HAP-1 (cell line): ENCODE data around the gene SHISAL1.

Experiments used
- DNase-seq, 2 experiments: peaks; one replicate each; pipeline ENCODE4 v3.0.0-alpha.2; 2016 to 2020; ENCODE audit warnings: low spot score in 2 of 2
- H3K27me3 ChIP-seq: fragments of 250-450 bp; sonication (Bioruptor Pico); 2 replicates; pipeline ENCODE4 v1.5.1; 2020; ENCODE audit warnings: low read depth, mild to moderate bottlenecking, moderate library complexity
- H3K36me3 ChIP-seq: fragments of 250-450 bp; sonication (Bioruptor Pico); replicated peaks from 2 replicates; pipeline ENCODE4 v1.5.1; 2020; ENCODE audit warnings: mild to moderate bottlenecking
- H3K4me1 ChIP-seq: fragments of 250-450 bp; sonication (Bioruptor Pico); 2 replicates; pipeline ENCODE4 v1.5.1; 2020; ENCODE audit warnings: mild to moderate bottlenecking
- H3K4me3 ChIP-seq: fragments of 250-450 bp; sonication (Bioruptor Pico); 2 replicates; pipeline ENCODE4 v1.5.1; 2020; ENCODE audit warnings: mild to moderate bottlenecking, moderate library complexity
- H3K9me3 ChIP-seq: fragments of 250-450 bp; sonication (Bioruptor Pico); 2 replicates; pipeline ENCODE4 v1.5.1; 2020; ENCODE audit warnings: mild to moderate bottlenecking, moderate library complexity
- in situ Hi-C: fragments of 300-500 bp; cut with MboI; formaldehyde crosslinking; loops from 3 replicates; pipeline ENCODE4 v1.14.3; 2020; ENCODE audit warnings: low sequenced_read_pairs, inconsistent platforms, mixed read lengths

The SHISAL1 gene

DNA sequence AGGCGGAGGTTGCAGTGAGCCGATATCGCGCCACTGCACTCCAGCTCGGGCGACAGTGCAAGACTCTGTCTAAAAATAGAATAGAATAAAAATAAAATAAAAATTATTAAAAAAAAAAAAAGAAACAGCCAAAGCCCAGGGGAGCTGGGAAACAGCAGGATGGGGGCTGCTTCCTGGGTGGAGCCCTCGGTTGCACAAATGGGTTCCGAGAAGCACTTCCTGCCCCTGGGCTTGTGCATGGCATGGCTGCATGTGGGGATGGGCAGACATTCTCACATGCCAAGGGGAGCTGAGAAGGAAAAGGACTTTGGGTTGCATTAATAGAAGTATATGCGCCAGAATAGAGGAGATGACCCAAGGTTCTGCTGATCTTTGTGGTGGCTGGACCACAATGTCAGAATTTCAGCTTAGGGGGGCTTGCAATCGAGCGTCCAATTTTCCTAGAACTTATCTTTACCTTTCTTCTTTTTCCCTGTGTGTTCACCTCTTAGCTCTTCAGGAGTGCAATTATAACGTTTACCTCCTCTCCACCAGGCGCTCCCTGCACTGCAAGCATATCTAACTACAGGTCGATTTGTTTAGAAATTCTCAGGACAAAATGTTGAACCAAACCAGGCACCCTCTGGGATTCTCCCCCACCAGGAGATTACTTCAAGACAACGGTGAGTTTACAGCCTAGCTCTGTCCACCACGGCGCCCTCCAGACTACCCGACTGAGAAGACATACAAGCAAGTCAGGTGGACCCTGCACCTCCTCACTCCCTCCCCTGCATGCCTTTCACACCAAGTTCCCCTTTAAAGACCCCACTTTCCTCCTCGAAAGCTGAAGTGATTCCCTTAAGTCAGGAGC is 53.2 kb downstream of the SHISAL1 start:
- Histone ChIP-seq H3K36me3 (no peaks in the 10 kb centered on the region), H3K9me3 (no peaks in the 10 kb centered on the region), H3K4me1 (no peaks in the 10 kb centered on the region), H3K4me3 (no peak overlapping the region), H3K27me3 (0 out of 2 replicates have a peak, but pooled peaks cover 2% of the 10 kb centered on the region)
- in situ Hi-C loops, result no loop called here
- DNase-seq, result peak in 1 of 2 experiments; percentile 4

DNA sequence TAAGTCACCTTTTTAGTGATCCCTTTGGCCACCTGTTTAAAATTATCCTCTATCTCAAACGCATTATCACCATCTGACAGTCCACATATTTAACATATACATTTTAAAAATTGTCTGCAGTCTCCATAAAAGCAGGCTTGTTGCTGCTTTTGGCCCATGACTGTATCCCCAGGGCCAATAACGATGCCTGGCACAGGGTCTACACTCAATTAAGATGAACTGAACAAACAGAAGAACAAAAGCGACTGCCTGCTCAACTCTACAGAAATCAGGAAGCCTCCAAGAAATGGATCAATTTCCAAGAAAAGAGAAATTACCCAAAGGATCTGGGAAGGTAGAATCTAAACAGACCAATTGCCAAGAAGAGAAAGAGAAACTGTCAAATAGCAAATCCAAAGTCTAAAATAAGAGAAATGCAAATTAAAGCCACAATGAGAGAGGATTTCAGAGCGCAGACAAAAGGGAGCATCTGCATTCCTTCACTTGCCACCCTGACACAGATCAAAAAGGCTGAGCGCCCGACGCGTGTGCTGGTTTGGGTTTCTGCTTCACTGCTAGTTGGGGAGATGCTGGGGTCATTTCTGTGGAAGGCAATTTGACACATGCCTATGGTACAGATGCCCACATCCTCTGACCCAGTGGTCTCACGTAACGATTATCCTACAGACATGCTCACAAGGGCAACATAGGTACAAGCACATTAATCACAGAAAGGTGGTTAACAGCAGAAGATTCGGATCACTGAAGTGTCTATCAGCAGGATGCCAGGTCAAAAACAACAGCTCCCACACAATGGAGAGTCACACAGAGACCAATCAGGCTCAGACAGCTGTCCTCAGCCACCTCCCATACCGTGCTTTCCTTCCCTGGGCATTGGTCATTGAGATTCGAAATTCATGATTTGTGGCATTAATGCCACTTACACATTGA is 55.9 kb downstream of the SHISAL1 start:
- DNase-seq, result peak in 1 of 2 experiments; percentile 3
- H3K27me3 ChIP-seq, result 0 out of 2 replicates have a peak, but pooled peaks cover 3% of the 10 kb centered on the region

DNA sequence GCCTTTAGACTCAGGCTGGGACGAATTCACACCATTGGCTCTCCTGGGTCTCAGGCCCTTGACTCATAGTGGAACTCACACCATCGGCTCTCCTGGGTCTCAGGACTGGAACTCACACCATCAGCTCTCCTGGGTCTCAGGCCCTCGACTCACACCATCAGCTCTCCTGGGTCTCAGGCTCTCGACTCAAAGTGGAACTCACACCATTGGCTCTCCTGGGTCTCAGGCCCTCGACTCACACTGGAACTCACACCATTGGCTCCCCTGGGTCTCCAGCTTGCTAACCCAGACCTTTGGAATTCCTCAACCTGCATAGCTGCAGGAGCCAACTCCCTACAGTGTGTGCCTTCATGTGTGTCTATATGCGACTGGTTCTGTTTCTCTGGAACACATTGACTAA is 56.7 kb downstream of the SHISAL1 start:
- DNase-seq, result no peak
- H3K4me3 ChIP-seq, result no peak overlapping the region
- H3K9me3 ChIP-seq, result no peaks in the 10 kb centered on the region
- in situ Hi-C loops, result no loop called here
- H3K36me3 ChIP-seq, result no peaks in the 10 kb centered on the region
- no peaks in the 10 kb centered on the region for H3K4me1 ChIP-seq
- H3K27me3 ChIP-seq, result 0 out of 2 replicates have a peak, but pooled peaks cover 4% of the 10 kb centered on the region

More for the DNA sequence above, 55.9 kb downstream of the SHISAL1 start:
- in situ Hi-C loops, result no loop called here
- H3K4me3 ChIP-seq, result no peak overlapping the region
- H3K4me1 ChIP-seq, result no peaks in the 10 kb centered on the region
- no peaks in the 10 kb centered on the region for H3K9me3 ChIP-seq
- H3K36me3 ChIP-seq, result no peaks in the 10 kb centered on the region

DNA sequence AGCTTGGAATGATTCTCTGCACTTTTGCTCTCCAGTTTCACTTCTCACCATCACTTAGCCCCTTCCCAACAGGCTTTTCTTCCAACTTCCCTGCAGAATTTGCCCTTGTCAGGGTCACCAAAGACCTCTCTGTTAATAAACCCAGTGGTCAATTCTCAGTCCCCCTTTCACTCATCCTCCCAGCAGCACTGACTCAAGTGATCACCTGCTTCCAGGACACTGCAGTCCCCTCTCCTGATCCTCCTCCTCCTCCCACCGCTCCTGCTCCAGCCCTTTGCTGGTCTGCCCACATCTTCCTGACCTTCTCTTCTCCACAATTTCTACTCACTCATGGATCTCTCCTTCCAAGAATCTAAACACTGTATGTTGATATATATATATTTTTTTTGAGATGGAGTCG is 57.9 kb downstream of the SHISAL1 start:
- Histone ChIP-seq H3K4me3 (no peak overlapping the region), H3K4me1 (no peaks in the 10 kb centered on the region), H3K9me3 (peaks cover 6% of the 10 kb centered on the region; the same call in 1 of the 2 replicates), H3K36me3 (no peaks in the 10 kb centered on the region), H3K27me3 (0 out of 2 replicates have a peak, but pooled peaks cover 4% of the 10 kb centered on the region)
- in situ Hi-C loops, result no loop called here
- DNase-seq, result no peak

DNA sequence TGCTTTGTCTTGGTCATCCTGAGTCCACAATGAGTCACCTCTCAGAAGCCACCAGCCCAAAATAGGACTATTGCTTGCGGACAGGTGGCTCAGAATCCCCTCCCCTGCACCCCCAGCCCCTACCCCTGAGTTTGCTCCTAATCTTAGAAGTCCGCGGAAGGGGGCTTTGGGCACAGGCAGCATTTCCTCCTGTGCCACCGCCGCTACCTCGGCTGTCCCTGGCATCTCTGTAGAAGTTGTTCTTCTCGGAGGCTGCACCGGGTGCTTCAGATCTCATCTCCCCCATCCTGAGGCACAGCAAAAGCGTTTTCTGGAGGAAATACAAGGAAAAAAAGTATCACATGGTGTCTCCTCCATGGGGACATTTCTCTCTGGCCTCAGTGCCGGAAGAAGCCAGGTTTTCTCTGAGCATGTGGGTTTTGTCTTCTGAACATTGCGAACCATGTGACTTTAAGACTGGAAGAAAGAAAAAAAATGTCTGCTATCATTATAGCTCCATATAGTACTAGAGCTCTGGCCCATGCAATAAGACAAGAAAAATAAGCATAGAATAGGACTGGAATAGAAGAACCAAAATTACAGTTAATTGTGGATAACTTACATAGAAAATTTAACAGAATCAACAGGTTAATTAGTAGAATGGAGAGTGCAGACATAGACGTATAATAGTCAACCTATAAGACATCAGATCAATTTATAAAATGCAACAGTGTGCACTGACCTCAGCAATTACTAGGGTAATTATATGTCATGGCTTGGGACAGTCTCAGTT is 63.2 kb downstream of the SHISAL1 start:
- H3K4me3 ChIP-seq, result no peak overlapping the region
- DNase-seq, result no peak
- no peaks in the 10 kb centered on the region for H3K36me3 ChIP-seq
- no peaks in the 10 kb centered on the region for H3K4me1 ChIP-seq
- in situ Hi-C loops, result no loop called here
- H3K27me3 ChIP-seq, result 0 out of 2 replicates have a peak, but pooled peaks cover 2% of the 10 kb centered on the region
- peaks cover 6% of the 10 kb centered on the region for H3K9me3 ChIP-seq

DNA sequence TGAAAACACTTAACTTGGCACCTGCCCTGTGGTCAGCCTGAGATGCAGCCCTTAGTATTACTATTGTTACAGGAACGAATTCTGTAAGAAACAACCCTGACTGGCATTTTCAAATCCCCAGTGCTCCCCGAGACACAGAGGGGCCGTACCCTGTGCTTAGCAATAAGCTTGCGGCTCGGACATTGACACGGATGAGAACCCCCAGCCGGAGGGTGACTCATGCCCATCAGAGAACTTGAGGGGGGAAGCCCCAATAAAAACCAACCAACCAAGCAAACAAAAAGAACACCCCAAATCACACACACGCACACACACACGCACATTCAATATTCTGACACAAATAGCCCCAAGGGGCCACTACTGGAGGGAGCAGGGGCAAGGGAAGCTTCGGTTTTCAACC is 63.8 kb downstream of the SHISAL1 start:
- Histone ChIP-seq H3K4me3 (no peak overlapping the region), H3K36me3 (no peaks in the 10 kb centered on the region), H3K27me3 (0 out of 2 replicates have a peak, but pooled peaks cover 2% of the 10 kb centered on the region), H3K4me1 (no peaks in the 10 kb centered on the region), H3K9me3 (peaks cover 6% of the 10 kb centered on the region)
- in situ Hi-C loops, result no loop called here
- no peak for DNase-seq

DNA sequence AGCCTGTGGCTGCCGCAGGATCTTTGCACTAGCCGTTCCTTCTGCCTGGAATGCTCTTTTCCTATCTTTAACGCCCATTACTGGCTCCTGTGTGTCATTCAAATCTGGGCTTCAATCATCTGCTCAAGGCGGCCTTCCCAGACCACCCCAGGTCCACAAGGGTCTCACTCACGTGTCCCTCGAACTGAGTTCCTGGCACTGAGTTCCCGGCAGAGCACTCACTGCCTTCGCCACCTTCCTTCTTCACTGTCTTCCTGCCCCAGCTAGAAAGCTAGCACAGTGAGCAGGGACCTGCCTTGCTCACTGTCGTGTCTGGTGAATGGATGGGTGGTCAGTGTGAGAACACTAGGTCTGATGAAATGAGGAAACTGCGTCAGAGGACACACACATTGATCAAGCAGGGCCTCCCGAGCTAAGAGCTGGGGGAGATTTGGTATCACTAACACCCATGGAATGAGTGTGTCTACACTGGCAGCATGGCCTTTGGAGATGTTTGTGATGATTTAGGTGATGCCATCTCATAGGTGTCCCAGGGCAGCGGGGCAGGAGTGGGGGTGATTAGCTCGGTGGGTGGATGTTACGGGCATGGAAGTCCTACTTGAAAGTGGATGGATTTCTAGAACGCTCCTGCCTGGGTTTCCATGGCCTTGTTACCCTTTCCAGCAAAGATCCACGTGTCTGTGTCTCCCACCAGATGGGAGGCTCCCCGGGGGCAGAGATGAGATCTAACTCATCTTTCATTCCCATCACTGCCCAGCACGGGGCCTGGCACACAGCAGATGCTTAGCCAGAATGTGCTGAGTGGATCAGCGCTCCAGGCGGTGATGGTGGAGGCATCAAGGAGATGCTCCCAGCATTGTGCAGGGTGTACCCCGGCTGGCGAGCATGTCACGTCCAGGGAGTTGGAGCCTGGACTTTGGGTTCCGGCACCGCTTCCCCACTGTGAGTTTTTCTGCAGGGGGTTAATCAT is 64.5 kb downstream of the SHISAL1 start:
- Histone ChIP-seq H3K9me3 (peaks cover 6% of the 10 kb centered on the region), H3K4me1 (no peaks in the 10 kb centered on the region), H3K27me3 (0 out of 2 replicates have a peak, but pooled peaks cover 2% of the 10 kb centered on the region), H3K4me3 (no peak overlapping the region), H3K36me3 (no peaks in the 10 kb centered on the region)
- in situ Hi-C loops, result no loop called here
- no peak for DNase-seq

DNA sequence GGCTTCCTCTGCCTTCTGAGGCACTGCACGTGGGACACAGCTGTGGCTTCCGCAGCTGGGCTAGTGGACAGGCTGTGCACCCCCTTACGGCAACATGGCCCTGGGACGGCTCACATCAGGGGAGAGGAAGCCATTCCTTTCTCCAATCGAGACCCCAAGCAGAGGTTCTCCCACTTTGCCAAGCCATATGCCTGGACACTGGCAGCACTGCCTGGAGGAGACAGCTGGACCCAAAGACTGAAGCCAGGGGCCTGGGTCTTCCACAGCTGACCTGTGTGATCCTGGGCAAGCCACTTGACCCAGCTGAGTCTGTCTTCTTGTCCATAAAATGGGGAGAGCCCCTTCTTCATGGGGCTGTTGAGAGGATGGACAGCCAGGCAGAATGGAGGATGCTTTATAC is 65.4 kb downstream of the SHISAL1 start:
- Histone ChIP-seq H3K27me3 (0 out of 2 replicates have a peak, but pooled peaks cover 2% of the 10 kb centered on the region), H3K9me3 (peaks cover 6% of the 10 kb centered on the region), H3K36me3 (no peaks in the 10 kb centered on the region), H3K4me3 (no peak overlapping the region), H3K4me1 (no peaks in the 10 kb centered on the region)
- DNase-seq, result no peak
- in situ Hi-C loops, result no loop called here

DNA sequence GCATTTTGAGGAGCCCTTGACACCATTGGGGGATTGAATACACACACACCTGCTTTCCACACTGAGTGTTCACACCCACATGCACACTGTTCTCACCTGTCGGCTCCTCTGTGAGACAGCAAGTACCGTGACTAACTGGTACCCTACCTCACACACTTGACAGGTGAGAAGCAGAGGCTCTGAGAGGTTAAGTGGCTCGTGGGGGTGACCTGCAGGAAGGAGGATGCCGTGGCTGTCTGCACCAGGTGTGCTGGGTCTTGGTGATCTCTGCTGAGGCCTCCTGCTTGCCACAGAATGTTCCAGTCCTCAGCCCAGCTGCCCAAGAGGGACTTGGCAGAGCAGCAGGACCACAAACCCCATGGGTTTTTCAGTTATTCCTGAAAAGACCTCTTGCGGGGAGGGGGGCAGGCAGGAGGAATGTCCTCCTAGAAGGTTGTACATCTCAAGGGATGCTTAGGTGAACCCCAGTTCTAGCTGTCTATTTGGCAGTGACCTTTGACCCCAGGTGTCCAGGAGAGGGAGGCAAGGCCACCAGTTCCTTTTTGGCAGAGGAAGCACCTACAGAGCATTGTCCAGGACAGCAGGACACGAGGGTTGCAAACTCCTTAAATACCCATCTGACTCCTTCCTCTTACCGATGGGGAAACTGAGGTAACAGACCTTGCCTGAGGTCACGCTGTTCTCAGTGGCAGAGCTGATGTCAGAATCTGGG is 66.0 kb downstream of the SHISAL1 start:
- H3K27me3 ChIP-seq, result 0 out of 2 replicates have a peak, but pooled peaks cover under 1% of the 10 kb centered on the region
- DNase-seq, result no peak
- in situ Hi-C loops, result no loop called here
- H3K9me3 ChIP-seq, result peaks cover 6% of the 10 kb centered on the region
- no peaks in the 10 kb centered on the region for H3K4me1 ChIP-seq
- H3K4me3 ChIP-seq, result no peak overlapping the region
- no peaks in the 10 kb centered on the region for H3K36me3 ChIP-seq

DNA sequence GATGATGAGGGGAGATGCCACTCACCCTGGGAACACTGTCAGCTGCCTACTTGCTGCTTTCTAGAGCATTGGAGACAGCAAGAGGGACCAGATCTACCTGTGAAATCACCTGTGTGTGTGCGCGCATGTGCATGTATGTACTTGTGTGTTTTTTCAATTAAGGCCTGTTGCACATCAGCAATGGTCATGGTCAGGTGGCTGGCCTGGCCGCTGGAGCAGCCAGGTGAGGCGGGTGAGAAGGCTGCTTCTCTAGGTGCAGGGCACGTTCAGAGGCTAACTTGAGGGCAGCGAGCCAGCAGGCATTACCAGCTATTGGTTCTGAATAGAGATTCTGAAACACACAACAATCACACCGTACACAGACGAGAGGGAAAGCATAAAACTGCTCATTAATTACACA is 66.9 kb downstream of the SHISAL1 start:
- in situ Hi-C loops, result no loop called here
- H3K4me3 ChIP-seq, result no peak overlapping the region
- no peaks in the 10 kb centered on the region for H3K27me3 ChIP-seq
- H3K36me3 ChIP-seq, result no peaks in the 10 kb centered on the region
- peaks cover 5% of the 10 kb centered on the region for H3K9me3 ChIP-seq
- no peak for DNase-seq
- no peaks in the 10 kb centered on the region for H3K4me1 ChIP-seq

DNA sequence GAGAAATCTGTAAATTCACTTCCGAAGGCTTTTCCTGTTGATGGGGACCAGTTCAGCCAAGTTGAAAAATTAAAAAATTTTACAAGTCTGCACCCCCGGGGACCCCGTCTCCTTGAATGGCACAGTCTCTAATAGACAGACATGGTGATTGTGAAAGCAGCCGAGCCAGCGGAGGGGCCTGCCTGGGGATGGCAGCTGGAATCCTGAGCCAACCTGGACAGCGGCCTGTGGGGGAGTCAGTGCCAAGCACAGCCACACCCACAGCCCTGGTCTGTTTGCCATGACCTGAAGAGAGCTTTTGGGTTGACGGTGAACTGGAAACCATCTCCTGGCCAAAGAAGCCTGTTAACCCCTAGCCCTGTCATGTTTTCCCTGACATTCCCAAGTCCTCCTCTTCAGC is 67.3 kb downstream of the SHISAL1 start:
- DNase-seq, result no peak
- Histone ChIP-seq H3K4me1 (no peaks in the 10 kb centered on the region), H3K4me3 (no peak overlapping the region), H3K9me3 (peaks cover under 1% of the 10 kb centered on the region; the same call in 1 of the 2 replicates), H3K27me3 (no peaks in the 10 kb centered on the region), H3K36me3 (no peaks in the 10 kb centered on the region)
- in situ Hi-C loops, result no loop called here

DNA sequence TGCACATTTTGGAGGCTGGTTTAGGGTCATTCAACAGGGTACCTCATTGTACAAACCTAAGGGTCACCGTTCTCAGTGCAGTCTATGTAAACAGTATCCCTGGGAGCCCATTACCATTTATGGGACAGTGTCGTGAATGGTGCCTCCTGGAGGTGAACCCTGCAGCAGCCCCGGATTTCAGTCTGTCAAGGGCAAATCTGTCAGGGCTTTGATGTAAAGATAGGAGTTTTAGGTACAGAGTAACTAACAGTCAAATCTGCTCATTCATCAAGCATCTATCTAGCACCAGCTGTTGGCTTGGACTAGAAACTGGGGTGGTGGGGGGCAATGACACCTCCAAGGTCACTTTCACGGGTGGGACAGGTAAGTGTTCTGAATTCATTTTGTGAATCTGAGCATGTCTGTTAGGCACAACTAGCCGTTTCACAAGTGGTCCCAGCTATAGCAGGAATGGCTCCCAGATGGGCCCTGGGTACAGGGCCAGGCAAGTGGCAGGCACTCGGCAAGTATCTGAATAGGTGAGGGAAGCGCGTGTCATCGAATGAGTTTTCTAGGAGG is 68.4 kb downstream of the SHISAL1 start:
- DNase-seq, result no peak
- Histone ChIP-seq H3K4me1 (no peaks in the 10 kb centered on the region), H3K27me3 (no peaks in the 10 kb centered on the region), H3K9me3 (no peaks in the 10 kb centered on the region), H3K36me3 (no peaks in the 10 kb centered on the region), H3K4me3 (no peak overlapping the region)
- in situ Hi-C loops, result no loop called here
